SK-MEL-5 (cell line): ENCODE measurements around the gene IPO8. TPM values are rescaled to one million over a fixed set of nuclear protein-coding genes. Genes with fewer than 3 reads are reported as not detected.

Experiments used
- DNase-seq: peaks from one replicate; pipeline ENCODE4 v3.0.0-alpha.2; 2016; ENCODE audit warnings: low read depth, low spot score
- in situ Hi-C: cut with HindIII; loops from 2 replicates; pipeline ENCODE4 v1.10.0; 2016; ENCODE audit warnings: low sequenced_read_pairs, high pct_unique_total_duplicates, low pct_unique_long_range_greater_than_20kb
- polyA plus RNA-seq, 2 experiments: library from polyadenylated mRNA; depleted of rRNA; stranded (reverse); fragments of >200 nt; gene quantifications; 2 replicates each; pipeline ENCODE4 v1.2.3, GENCODE V29; 2015
- total RNA-seq: library from RNA; depleted of rRNA; stranded (reverse); fragments of >200 nt; shearing (Covaris generic); gene quantifications from 2 replicates; pipeline ENCODE4 v1.2.3, GENCODE V29; 2014; rRNA removed

IPO8 gene
- total RNA-seq, result 32.9 TPM in 2 replicates
- 30.8 and 41.5 TPM in 2 replicates for polyA plus RNA-seq (2015; cell fraction: cytosol; rRNA removed)
- polyA plus RNA-seq (2015; cell fraction: nucleus; rRNA removed), result 48.3 and 65.3 TPM in 2 replicates

- DNase-seq, result peak; percentile 95
- in situ Hi-C loops, result no loop called here
These were observed at the start of gene IPO8 for GRCh38 chr12:30695199-30696102. IPO8 (minus strand) TSS chr12:30695869; CDS start chr12:30695647, 222 bp downstream.

DNA sequence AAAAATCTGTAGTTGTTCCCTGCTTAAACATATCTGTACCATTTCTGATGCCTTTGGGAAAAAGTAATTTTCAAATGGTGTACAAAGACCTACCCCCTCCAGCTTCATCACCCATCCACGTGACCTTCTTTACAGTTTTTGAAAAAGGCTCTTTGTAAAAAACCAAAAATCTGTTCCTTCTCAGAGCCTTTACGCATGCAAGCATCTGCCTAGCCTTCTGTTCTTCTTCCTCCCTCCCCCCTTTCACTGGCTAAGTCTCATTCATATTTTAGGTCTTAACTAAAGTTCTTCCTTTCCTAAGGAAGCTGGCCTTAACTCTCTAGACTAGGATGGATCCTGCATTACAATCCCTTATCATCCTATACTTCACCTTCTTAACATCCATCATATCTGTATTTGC is 48.7 kb upstream of the IPO8 start:
- in situ Hi-C loops, result no loop called here
- no peak for DNase-seq

DNA sequence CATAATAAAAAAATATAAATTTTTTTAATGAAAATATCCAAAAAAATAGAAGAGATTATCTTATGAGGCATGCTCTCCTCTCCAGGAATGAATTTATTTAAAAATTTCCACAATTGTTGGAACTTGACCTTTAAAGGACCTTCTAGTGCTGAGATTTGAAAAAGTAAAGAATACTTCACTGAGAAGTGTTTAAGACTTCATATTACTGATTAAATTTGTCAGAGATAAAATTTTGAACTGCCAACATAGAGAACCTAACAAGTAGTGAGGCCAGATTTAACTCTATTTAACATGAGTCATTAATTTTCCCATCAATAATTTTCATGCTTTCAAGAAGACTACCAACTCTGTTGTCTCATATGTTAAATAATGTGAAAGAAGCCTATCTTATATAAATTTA is 44.6 kb upstream of the IPO8 start:
- in situ Hi-C loops, result no loop called here
- no peak for DNase-seq

DNA sequence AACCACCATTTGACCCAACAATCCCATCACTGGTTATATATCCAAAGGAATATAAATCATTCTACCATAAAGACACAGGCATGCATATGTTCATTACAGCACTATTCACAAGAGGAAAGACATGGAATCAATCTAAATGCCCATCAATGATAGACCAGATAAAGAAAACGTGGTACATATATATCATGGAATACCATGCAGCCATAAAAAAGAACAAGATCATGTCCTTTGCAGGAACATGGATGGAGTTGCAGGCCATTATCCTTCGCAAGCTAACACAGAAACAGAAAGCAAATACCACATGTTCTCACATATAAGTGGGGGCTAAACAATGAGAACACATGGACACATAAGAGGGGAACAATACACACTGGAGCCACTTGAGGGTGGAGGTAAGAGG is 43.4 kb upstream of the IPO8 start:
- in situ Hi-C loops, result no loop called here
- no peak for DNase-seq

- in situ Hi-C loops, result no loop called here
- peak; percentile 79 for DNase-seq
These were observed 37.4 kb upstream of the IPO8 start for GRCh38 chr12:30732954-30733637.

DNA sequence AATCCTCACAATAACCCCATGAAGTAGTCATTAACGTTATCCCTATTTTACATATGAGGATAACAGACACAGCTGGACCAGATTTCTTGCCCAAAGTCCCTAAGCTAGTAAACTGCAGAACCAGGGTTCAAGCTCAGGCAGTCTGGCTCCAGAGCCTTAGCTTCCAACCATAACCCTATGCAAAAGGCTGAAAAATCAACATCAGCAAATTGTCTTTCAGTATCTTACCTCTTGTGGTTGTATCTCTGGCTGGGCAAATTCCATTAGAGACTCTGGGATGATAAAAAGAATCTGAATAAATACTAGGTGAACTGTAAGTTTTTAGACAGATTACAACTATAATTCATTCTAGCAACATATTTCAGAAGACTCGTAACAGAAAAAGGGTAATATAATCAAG is 34.3 kb upstream of the IPO8 start:
- in situ Hi-C loops, result no loop called here

GRCh38 chr12:30729547-30729946 is 33.9 kb upstream of the IPO8 start:
- in situ Hi-C loops, result no loop called here
- no peak for DNase-seq

More for the DNA sequence above, 34.3 kb upstream of the IPO8 start:
- no peak for DNase-seq

DNA sequence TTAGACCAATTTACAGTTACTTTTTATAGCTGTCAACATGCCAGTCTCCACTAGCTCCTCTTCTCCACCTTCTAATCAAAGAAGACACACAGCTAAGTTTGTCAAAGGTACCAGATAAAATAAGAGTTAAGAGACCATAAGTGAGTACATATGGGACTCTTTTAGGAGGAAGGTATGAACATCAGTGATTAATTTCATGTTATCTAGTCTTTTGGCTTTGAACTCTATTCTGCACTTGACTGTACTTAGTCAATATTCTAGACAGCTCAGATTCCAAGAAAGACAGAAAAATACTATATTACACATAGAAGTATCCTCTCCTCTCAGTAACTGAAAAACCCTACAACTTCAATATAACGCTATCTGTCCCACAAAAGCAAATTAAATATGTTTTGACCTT is 31.0 kb upstream of the IPO8 start:
- no peak for DNase-seq
- in situ Hi-C loops, result no loop called here

GRCh38 chr12:30725739-30726138 is 30.1 kb upstream of the IPO8 start:
- no peak for DNase-seq
- in situ Hi-C loops, result no loop called here

DNA sequence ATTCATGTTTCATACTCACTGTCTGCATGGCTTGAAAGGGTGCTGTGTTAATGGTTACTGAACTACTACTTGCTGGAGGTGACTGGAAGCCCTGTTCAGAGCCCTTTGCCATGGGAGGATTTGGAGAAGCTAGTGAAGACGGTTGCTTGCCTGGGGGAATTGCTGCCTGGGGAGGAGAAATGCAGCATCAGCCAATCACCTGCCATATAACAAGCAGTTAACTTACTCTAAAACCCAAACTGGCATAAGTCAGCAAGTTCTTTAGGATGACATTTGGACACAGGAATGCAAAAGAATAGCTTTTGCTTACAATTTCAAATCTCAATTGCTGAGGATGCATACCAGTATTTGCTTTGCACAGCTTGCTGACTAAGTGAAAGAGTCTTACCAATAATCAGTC is 23.4 kb upstream of the IPO8 start:
- in situ Hi-C loops, result no loop called here
- DNase-seq, result no peak

GRCh38 chr12:30707613-30708342 is 12.1 kb upstream of the IPO8 start:
- in situ Hi-C loops, result no loop called here
- DNase-seq, result no peak

- no peak for DNase-seq
- in situ Hi-C loops, result no loop called here
These were observed 10.8 kb upstream of the IPO8 start for GRCh38 chr12:30706476-30706875.

DNA sequence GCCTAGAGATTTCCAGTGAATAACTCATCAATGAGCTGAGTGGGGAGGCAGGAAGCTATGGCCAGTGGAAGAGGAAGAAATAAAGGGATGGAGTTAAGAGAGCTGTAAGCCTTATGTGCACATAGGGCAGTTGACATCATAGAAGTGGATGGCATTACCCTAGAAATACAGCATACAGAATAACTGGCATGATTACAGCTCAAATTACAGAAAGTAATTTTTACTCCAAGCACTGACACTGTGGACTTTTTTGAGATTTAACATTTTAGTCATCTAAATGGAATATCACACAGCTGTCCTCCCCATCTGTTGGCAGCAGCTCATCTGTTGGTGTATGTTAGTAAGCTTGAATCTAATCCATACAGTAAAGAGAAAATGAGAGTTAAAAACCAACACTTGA is 5.4 kb upstream of the IPO8 start:
- in situ Hi-C loops, result no loop called here
- no peak for DNase-seq

DNA sequence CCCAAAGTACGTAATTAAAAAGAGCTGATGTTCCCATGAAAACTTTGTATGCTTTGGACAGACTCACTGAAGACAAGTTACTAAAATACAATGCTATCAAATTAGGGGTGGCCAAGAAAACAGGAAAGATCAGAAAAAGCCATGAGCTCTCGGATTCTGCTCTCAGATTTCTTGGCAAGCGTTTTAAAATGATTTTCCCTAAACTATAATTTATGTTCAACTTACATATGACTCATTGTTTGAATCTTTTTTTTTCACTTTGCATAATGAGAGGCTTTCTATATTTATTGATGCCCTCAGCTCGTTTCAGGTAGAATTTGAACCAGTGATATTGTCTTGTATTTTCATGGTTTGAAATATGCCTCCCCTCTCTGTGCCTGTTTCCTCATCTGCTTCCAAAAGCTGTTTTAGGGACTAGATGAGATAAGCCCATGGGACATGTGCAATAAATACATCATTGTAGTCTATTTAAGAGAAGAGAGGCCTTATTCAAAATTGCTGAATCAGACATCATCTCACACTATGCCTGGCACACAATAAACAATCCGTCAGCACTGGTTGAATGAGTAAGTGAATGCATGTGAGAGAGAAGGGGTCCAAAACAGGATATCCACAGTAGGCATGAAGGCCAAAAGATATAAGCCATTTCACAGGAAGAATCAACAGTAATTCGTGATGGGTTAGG is 4.7 kb upstream of the IPO8 start:
- in situ Hi-C loops, result no loop called here
- peak; percentile 99 for DNase-seq

DNA sequence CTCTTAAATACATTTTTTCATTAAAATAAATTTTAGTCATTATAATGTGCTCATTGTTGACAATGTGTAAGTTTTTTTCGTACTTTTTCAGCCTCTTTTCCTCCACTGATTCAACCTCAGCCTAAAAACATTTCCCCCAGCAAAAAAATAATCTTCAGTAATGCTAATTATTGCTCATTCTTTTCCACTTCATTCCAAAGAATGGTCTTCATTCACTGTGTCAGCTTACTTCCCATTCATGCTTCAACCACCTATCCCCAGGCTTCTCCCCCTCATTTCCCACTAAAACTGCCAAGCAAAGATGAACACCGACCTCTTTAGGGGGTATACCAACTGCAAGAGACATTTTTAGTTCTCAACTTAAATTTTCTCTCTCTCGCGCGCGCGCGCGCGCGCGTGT is 2.7 kb upstream of the IPO8 start:
- in situ Hi-C loops, result no loop called here
- no peak for DNase-seq

- in situ Hi-C loops, result no loop called here
- DNase-seq, result no peak
These were observed 1.3 kb upstream of the IPO8 start for GRCh38 chr12:30696943-30697342.

DNA sequence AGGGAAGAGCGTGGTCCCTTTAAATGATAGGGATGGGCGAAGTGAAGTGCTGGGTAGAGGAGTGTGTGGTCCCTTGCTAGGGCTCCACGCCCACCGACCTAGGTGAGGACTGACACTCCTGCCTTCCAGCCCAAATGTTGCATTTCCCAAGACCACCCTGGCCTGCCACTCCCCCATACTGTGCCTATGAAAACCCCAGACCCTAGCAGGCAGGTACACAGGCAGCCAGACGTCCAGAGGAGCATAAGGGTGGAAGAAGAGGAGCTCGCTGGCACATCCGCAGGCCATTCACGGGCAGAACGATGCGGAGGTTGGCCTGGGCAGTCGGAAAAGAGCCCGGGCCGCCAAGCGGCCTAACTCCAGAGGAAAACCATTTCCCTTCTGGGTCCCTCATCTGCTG is 817 bp upstream of the IPO8 start:
- in situ Hi-C loops, result no loop called here
- no peak for DNase-seq

DNA sequence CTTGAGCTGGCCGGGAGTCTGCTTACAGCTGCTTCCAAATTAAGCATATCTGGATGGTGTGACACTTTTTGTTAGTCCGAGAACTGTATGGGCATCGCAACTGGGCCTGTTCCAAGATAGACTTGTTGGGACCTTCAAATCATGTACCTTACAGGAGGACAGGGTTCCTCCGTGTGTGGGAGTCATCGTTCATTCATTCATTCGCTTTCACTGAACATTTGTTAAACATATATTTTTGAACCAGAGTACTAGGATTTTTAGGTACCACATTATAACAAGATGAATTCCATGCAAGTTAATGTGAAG is 387 bp upstream of the IPO8 start:
- DNase-seq, result no peak
- in situ Hi-C loops, result no loop called here
